ENCODE results near the gene SEPTIN7.

The SEPTIN7 gene

DNA sequence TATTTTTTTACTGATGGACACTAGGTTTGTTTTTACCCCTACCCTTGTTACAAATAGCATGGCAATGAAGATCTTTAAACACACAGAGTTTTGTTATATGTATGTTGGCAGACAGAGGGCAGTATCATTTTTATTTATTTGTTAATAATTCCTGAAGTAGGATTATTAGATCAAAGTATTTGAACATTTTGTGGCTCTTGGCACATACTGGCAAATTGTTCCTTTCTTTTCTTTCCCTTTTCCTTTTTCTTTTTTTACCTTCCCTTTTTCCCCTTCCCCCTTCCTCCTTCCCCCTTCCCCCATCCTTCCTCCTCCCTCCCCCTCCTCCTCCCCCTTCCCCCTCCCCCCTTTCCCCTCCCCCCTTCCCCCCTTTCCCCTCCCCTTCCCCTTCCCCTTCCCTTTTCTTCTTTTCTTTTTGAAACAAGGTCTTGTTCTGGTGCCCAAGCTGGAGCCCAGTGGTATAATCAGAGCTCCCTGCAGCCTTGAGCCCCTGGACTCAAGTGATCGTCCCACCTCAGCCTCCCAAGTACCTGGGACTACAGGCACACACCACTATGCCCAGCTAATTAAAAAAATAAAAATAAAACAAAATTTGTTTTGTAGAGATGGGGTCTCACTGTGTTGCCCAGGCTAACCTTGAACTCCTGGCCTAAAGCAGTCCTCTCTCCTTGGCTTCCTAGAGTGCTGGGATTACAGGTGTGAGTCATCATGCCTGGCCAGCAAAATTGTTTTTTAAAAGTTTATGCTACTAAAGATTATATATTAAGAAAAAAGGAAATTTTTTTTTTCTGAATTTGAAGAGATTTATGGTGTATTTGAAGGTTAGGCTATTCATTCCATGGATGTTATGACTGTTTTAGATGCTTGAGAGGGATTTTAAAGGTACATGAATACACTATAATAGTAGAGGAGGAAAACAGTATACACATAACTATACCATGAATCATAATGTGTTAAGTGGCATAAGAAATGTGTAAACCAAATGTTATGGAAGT, 39.3 kb downstream of the SEPTIN7 start:
- no peak for DNase-seq

DNA sequence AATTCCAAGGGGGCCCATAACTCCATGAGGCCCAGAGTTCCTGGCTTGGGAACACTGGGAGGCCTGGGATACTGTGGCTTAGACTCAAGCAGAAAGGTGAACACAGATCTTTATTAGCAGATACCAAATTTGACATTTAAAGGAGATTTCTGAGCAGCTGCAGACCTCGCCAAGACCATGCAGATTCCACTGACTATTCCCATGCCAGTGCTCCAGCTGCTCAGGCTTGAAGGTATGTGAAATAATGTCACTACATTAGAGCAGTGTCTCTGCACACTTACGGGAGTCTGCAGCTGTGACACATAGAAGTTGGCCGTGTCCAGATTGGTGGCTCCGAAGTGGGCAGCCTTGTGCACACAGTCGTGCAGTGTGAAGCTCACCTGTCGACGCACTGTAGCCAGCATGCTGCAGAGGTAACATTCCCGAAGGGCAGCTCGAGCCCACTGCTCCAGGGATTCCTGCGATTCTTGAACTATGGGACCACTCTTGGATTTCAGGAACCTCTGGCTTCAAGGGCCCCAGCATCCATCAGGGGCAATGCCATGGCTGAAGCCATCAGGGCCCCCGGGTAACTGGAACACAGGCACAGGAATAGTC, 46.1 kb downstream of the SEPTIN7 start:
- no peak for DNase-seq

- no peak for DNase-seq
Observed at GRCh38 chr7:35848725-35849124, 47.9 kb downstream of the SEPTIN7 start.

DNA sequence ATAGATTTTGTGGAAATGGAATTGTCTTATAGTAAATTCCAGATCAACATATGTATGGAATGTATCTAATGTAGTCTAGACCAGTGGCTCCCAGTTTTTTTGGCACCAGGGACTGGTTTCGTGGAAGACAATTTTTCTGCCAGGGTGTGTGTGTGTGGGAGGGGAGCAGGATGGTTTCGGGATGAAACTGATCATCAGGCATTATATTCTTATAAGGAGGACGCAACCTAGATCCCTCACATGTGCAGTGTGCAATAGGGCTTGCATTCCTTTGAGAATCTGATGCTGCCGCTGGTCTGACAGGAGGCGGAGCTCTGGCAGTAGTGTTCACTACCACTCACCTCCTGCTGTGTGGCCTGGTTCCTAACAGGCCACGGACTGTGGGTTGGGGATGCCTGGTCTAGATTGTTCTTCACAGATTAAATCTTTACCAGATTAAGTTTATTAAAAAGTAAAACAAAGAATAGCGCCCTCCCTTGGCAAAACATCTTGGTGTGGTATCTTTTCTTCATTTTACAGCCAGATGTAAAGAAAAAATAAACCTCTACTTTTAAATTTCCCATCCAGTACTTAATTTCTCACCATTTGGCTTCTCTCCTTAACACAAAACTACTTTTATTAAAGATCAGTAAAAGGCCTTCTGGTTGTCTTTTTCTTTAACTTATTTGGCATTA, 48.4 kb downstream of the SEPTIN7 start:
- no peak for DNase-seq

- DNase-seq: no peak
Observed at GRCh38 chr7:35849954-35850353, 49.1 kb downstream of the SEPTIN7 start.

Measured in KG1 (cell line).